ENCODE measurements around the gene LRRC15. TPM values are rescaled to one million over a fixed set of nuclear protein-coding genes. Genes with fewer than 3 reads are reported as not detected.

Gene LRRC15
- total RNA-seq, 1 experiment from 2014 or later: not detected

DNA sequence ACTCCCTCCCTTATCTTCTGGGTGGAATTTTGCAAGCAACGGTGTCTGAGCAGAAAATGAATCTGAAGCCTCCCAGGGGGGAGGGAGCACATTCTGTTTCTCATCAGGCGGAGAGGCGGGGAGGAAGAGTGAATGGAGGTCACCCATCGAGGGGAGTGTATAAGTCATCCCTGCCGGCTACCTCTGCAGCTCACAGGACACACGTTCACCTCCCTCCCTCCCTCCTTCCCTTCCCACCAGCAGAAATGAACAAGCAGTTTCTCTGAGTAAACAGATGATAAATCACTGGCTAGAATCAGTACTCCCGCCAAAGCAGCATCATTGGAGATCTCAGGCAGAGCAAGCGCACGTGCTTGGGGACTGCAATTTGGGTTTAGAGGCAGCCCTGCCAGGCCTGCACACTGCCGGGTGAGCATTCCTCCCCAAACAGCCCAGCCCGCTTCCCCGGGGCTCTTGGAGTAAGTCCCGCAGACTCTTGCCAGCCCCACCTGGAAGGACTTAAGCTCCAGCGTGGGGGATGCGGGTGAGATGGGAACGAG is 56.7 kb downstream of the LRRC15 start:
- DNase-seq (ENCODE audit: unreplicated experiment): no peak
- Mint-ChIP-seq H3K27me3 (ENCODE audit: insufficient read depth, unreplicated experiment) (no peaks in the 10 kb centered on the region), H3K4me1 (ENCODE audit: insufficient read depth, unreplicated experiment) (peaks cover 15% of the 10 kb centered on the region), H3K4me3 (ENCODE audit: unreplicated experiment) (no peak overlapping the region), H3K36me3 (ENCODE audit: insufficient read depth, unreplicated experiment) (no peaks in the 10 kb centered on the region), H3K9me3 (ENCODE audit: unreplicated experiment) (no peaks in the 10 kb centered on the region), H3K27ac (ENCODE audit: low read depth, unreplicated experiment) (no peak overlapping the region)
- ChIA-PET CTCF (interaction anchor here (0.6 to 2.3 kb wide), 8 partner anchors 11 to 805 kb away, joined by 3 to 20 read pairs (median 3); no protein-coding TSS in a partner anchor), POLR2A (interaction anchor here (0.9 to 1.1 kb wide), 2 partner anchors 10 to 18 kb away, joined by 3 to 4 read pairs; no protein-coding TSS in a partner anchor)
- no TSS peak for BruUV-seq (replicated peaks)
- intact Hi-C loops (cut with micrococcal nuclease): no loop called here
- TF ChIP-seq, protein P1, sequence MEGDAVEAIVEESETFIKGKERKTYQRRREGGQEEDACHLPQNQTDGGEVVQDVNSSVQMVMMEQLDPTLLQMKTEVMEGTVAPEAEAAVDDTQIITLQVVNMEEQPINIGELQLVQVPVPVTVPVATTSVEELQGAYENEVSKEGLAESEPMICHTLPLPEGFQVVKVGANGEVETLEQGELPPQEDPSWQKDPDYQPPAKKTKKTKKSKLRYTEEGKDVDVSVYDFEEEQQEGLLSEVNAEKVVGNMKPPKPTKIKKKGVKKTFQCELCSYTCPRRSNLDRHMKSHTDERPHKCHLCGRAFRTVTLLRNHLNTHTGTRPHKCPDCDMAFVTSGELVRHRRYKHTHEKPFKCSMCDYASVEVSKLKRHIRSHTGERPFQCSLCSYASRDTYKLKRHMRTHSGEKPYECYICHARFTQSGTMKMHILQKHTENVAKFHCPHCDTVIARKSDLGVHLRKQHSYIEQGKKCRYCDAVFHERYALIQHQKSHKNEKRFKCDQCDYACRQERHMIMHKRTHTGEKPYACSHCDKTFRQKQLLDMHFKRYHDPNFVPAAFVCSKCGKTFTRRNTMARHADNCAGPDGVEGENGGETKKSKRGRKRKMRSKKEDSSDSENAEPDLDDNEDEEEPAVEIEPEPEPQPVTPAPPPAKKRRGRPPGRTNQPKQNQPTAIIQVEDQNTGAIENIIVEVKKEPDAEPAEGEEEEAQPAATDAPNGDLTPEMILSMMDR (IDR thresholded peaks at IDR 0.05; ENCODE audit: unreplicated experiment): no peak

DNA sequence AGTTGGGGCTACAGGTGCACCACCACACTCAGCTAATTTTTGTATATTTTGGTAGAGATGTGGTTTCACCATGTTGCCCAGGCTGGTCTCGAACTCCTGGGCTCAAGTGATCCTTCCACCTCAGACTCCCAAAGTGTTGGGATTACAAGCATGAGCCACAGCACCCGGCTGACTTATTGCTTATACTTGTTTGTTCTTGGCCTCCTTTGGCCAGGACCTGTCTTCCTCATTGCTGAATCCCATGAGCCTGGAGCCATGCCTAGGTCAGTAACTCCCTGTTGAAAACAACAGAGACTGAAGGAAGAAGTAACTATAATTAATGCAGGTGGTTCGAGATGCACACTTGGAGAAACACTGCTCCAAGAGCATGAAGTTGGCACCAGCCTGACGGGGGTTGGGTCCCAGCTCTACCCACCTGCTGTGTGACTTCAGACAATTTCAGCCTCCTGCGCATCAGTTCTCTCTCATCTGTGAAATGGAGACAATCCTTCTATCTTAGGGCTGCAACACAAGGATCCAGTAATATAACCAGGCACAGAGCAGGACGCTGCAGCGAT is 57.3 kb downstream of the LRRC15 start:
- POLR2A ChIA-PET: no interaction called here
- intact Hi-C loops (cut with micrococcal nuclease): no loop called here
- no peaks in the 10 kb centered on the region for H3K9me3 Mint-ChIP-seq (ENCODE audit: unreplicated experiment)
- CTCF ChIA-PET: interaction anchor here (0.6 to 2.3 kb wide), 3 partner anchors 475 to 670 kb away, joined by 3 to 20 read pairs (median 3); no protein-coding TSS in a partner anchor
- DNase-seq (ENCODE audit: unreplicated experiment): no peak
- no peaks in the 10 kb centered on the region for H3K27me3 Mint-ChIP-seq (ENCODE audit: insufficient read depth, unreplicated experiment)
- H3K27ac Mint-ChIP-seq (ENCODE audit: low read depth, unreplicated experiment): no peak overlapping the region
- no TSS peak for BruUV-seq (replicated peaks)
- peaks cover 15% of the 10 kb centered on the region for H3K4me1 Mint-ChIP-seq (ENCODE audit: insufficient read depth, unreplicated experiment)
- H3K4me3 Mint-ChIP-seq (ENCODE audit: unreplicated experiment): no peak overlapping the region
- TF ChIP-seq, protein P1 (IDR thresholded peaks at IDR 0.05; ENCODE audit: unreplicated experiment): no peak
- H3K36me3 Mint-ChIP-seq (ENCODE audit: insufficient read depth, unreplicated experiment): no peaks in the 10 kb centered on the region

DNA sequence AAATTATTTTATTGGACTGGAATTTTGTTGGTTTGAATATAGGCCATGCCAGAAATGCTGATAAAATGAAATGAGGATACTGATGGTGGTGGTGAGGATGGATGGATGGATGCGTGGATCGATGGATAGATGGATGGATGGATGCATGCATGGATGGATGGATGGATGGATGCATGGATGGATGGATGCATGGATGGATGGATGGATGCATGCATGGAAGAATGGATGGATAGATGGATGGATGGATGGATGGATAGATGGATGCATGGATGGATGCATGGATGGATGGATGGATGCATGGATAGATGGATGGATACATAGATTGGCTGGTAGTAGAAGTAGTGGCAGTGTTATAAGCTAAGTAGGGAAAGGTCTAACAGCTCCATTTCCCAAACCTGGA is 58.5 kb downstream of the LRRC15 start:
- H3K27ac Mint-ChIP-seq (ENCODE audit: low read depth, unreplicated experiment): no peak overlapping the region
- no peaks in the 10 kb centered on the region for H3K36me3 Mint-ChIP-seq (ENCODE audit: insufficient read depth, unreplicated experiment)
- intact Hi-C loops (cut with micrococcal nuclease): no loop called here
- peaks cover 15% of the 10 kb centered on the region for H3K4me1 Mint-ChIP-seq (ENCODE audit: insufficient read depth, unreplicated experiment)
- BruUV-seq (replicated peaks): no TSS peak
- H3K9me3 Mint-ChIP-seq (ENCODE audit: unreplicated experiment): no peaks in the 10 kb centered on the region
- ChIA-PET POLR2A (no interaction called here), CTCF (interaction anchor here (0.9 kb wide), 1 partner anchor 645 kb away, joined by 4 read pairs; no protein-coding TSS in a partner anchor)
- no peak overlapping the region for H3K4me3 Mint-ChIP-seq (ENCODE audit: unreplicated experiment)
- no peaks in the 10 kb centered on the region for H3K27me3 Mint-ChIP-seq (ENCODE audit: insufficient read depth, unreplicated experiment)
- TF ChIP-seq, protein P1 (IDR thresholded peaks at IDR 0.05; ENCODE audit: unreplicated experiment): no peak
- no peak for DNase-seq (ENCODE audit: unreplicated experiment)

DNA sequence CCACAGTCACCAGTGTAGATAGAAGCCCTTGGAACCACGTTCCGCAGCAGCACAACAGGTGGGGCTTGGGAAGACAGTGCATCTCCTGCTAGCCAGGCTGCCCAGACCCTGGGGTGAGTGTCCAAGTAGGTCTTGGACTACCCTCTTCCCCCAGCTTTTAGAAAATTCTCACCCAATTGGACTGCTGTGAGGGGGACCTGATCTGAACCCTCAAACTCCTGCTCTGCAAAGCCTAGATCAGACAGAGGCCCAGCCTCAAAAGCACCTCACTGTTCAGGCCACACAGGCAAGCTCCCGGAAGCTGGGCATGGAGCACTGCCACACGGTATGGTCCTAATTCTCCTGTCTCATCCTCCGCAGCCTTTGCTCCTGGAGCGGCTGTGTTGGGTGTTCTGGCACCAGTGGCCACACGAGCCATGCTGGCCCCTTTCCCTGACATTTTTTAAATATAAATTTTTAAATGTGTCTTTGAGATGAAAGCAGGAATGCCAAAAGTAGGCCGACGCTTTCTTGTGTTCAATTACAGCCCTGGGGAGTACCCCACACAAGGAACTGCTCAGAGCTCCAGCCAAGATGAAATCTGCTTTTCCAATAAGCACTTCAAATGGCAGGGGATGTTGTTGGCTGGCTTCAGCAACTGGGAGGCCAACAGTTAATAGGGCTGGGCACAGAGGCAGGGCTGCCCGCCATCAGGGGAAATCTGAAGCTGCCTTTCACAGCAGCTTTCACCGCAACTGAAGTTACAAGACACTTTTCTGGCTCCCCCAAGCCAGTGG is 59.3 kb downstream of the LRRC15 start:
- H3K27ac Mint-ChIP-seq (ENCODE audit: low read depth, unreplicated experiment): no peak overlapping the region
- ChIA-PET CTCF (interaction anchor here (0.7 to 3.6 kb wide), 2 partner anchors 24 to 529 kb away, joined by 3 to 17 read pairs; no protein-coding TSS in a partner anchor), POLR2A (interaction anchor here (0.8 to 2.0 kb wide), 4 partner anchors 12 to 175 kb away, joined by 3 to 17 read pairs (median 9); partner anchors contain the start of gene HES1)
- H3K4me1 Mint-ChIP-seq (ENCODE audit: insufficient read depth, unreplicated experiment): peaks cover 14% of the 10 kb centered on the region
- H3K4me3 Mint-ChIP-seq (ENCODE audit: unreplicated experiment): no peak overlapping the region
- TF ChIP-seq, protein P1 (IDR thresholded peaks at IDR 0.05; ENCODE audit: unreplicated experiment): no peak
- no TSS peak for BruUV-seq (replicated peaks)
- no peaks in the 10 kb centered on the region for H3K9me3 Mint-ChIP-seq (ENCODE audit: unreplicated experiment)
- H3K36me3 Mint-ChIP-seq (ENCODE audit: insufficient read depth, unreplicated experiment): no peaks in the 10 kb centered on the region
- intact Hi-C loops (cut with micrococcal nuclease): no loop called here
- DNase-seq (ENCODE audit: unreplicated experiment): no peak
- H3K27me3 Mint-ChIP-seq (ENCODE audit: insufficient read depth, unreplicated experiment): no peaks in the 10 kb centered on the region

Data from MCF 10A (cell line).